Stimulated activated naive CD4-positive, alpha-beta T cell (primary cell): ENCODE data around the gene S100A4.
"Not testable (repeated sequence)": the region's sequence is repeated elsewhere in the genome, so short reads cannot be mapped to it uniquely, and the experiment has no call there.

ENCODE experiments used
- DNase-seq, 6 experiments: peaks; one replicate each; lab custom pipeline; 2025; lab: John Stamatoyannopoulos, UW

The S100A4 gene

GRCh38 chr1:153533689-153534201, 11.9 kb downstream of the S100A4 start:
- no peak for DNase-seq

- DNase-seq: peak; percentile 59 to 80 (median 70)
Measured at GRCh38 chr1:153532769-153533599, 12.6 kb downstream of the S100A4 start.

GRCh38 chr1:153532181-153532580, 13.4 kb downstream of the S100A4 start:
- DNase-seq: peak in 1 of 6 experiments; percentile 6

- DNase-seq: no peak
Measured at GRCh38 chr1:153531638-153532037, 14.0 kb downstream of the S100A4 start.

- no peak for DNase-seq
Measured at GRCh38 chr1:153527683-153528040, 17.9 kb downstream of the S100A4 start.

GRCh38 chr1:153527023-153527682, 18.5 kb downstream of the S100A4 start:
- DNase-seq: no peak

- no peak for DNase-seq
Measured at GRCh38 chr1:153526132-153526543, 19.5 kb downstream of the S100A4 start.

- DNase-seq: no peak
Measured at GRCh38 chr1:153525088-153525728, 20.4 kb downstream of the S100A4 start.

- DNase-seq: not testable (repeated sequence)
Measured at GRCh38 chr1:153522353-153523048, 23.1 kb downstream of the S100A4 start.

- not testable (repeated sequence) for DNase-seq
Measured at GRCh38 chr1:153521808-153522207, 23.8 kb downstream of the S100A4 start.

GRCh38 chr1:153520818-153521476, 24.7 kb downstream of the S100A4 start:
- no peak for DNase-seq

- not testable (repeated sequence) for DNase-seq
Measured at GRCh38 chr1:153520137-153520691, 25.4 kb downstream of the S100A4 start.

- DNase-seq: no peak
Measured at GRCh38 chr1:153519242-153519641, 26.4 kb downstream of the S100A4 start.

GRCh38 chr1:153515504-153516394, 29.9 kb downstream of the S100A4 start:
- DNase-seq: no peak

- no peak for DNase-seq
Measured at GRCh38 chr1:153513666-153514065, 31.9 kb downstream of the S100A4 start.

GRCh38 chr1:153513023-153513422, 32.6 kb downstream of the S100A4 start:
- no peak for DNase-seq

GRCh38 chr1:153510984-153511410, 34.6 kb downstream of the S100A4 start:
- peak; percentile 33 to 74 (median 66) for DNase-seq

- peak; percentile 15 to 60 (median 24) for DNase-seq
Measured at GRCh38 chr1:153509729-153510354, 35.8 kb downstream of the S100A4 start.

GRCh38 chr1:153509036-153509435, 36.6 kb downstream of the S100A4 start:
- no peak for DNase-seq
